GM23338 (cell line): ENCODE data around the gene TCF7L2. TPM values are rescaled to one million over a fixed set of nuclear protein-coding genes. Genes with fewer than 3 reads are reported as not detected.

ENCODE experiments used
- ATAC-seq: fragments of 200-7000 bp; cut with Tn5 transposase; 3 replicates; pipeline ENCODE4 v1.9.1; 2020
- DNase-seq: peaks from one replicate; pipeline ENCODE4 v3.0.0-alpha.2; 2015; ENCODE audit warnings: low spot score
- H2AFZ ChIP-seq: fragments of 200-600 bp; sonication (generic); 2 replicates; pipeline ENCODE4 v1.8.0; 2016; ENCODE audit warnings: antibody characterized with exemption, mild to moderate bottlenecking, moderate library complexity
- H3F3A ChIP-seq: fragments of 200-600 bp; sonication (generic); replicated peaks from 2 replicates; pipeline ENCODE4 v1.8.0; 2017; ENCODE audit warnings: antibody characterized with exemption, mixed run types, low read depth
- H3K27ac ChIP-seq: fragments of 200-600 bp; sonication (generic); 2 replicates; pipeline ENCODE4 v1.6.1; 2016; ENCODE audit warnings: low read depth
- H3K27me3 ChIP-seq: fragments of 200-600 bp; sonication (generic); 2 replicates; pipeline ENCODE4 v1.8.0; 2016; ENCODE audit warnings: mild to moderate bottlenecking, mixed run types, moderate library complexity; ENCODE audit not compliant: insufficient read depth
- H3K36me3 ChIP-seq: fragments of 200-600 bp; sonication (generic); 2 replicates; pipeline ENCODE4 v1.8.0; 2016; ENCODE audit warnings: mild to moderate bottlenecking; ENCODE audit not compliant: insufficient read depth
- H3K4me1 ChIP-seq: fragments of 200-600 bp; sonication (generic); 2 replicates; pipeline ENCODE4 v1.8.0; 2016; ENCODE audit warnings: mild to moderate bottlenecking, moderate library complexity; ENCODE audit not compliant: insufficient read depth
- H3K4me2 ChIP-seq: fragments of 200-600 bp; sonication (generic); 2 replicates; pipeline ENCODE4 v1.7.1; 2017; ENCODE audit warnings: mixed run types
- H3K4me3 ChIP-seq: fragments of 200-600 bp; sonication (generic); 2 replicates; pipeline ENCODE4 v1.6.1; 2016; ENCODE audit warnings: mixed run types
- H3K79me2 ChIP-seq: fragments of 200-600 bp; sonication (generic); replicated peaks from 2 replicates; pipeline ENCODE4 v1.8.0; 2017; ENCODE audit warnings: mild to moderate bottlenecking; ENCODE audit not compliant: insufficient read depth
- H3K9me2 ChIP-seq: fragments of 200-600 bp; sonication (generic); 2 replicates; pipeline ENCODE4 v1.8.0; 2017; ENCODE audit not compliant: insufficient read depth
- H4K20me1 ChIP-seq: fragments of 200-600 bp; sonication (generic); replicated peaks from 2 replicates; pipeline ENCODE4 v1.8.0; 2017; ENCODE audit warnings: mild to moderate bottlenecking; ENCODE audit not compliant: insufficient read depth
- H3K27ac Mint-ChIP-seq: 2 replicates; pipeline ENCODE4 v1.8.0; 2020; ENCODE audit warnings: inconsistent platforms, mild to moderate bottlenecking, moderate library complexity, mixed read lengths
- H3K27me3 Mint-ChIP-seq: 3 replicates; pipeline ENCODE4 v1.8.0; 2022; ENCODE audit warnings: low read depth, mild to moderate bottlenecking, moderate library complexity, mixed read lengths, inconsistent platforms; ENCODE audit not compliant: insufficient read depth, poor library complexity
- H3K36me3 Mint-ChIP-seq: 3 replicates; pipeline ENCODE4 v1.8.0; 2021; ENCODE audit warnings: low read depth, mild to moderate bottlenecking, inconsistent platforms, moderate library complexity, mixed read lengths
- H3K4me1 Mint-ChIP-seq: 3 replicates; pipeline ENCODE4 v1.8.0; 2020; ENCODE audit warnings: mild to moderate bottlenecking, inconsistent platforms, mixed read lengths
- H3K4me3 Mint-ChIP-seq: 3 replicates; pipeline ENCODE4 v1.8.0; 2021; ENCODE audit warnings: moderate library complexity, mild to moderate bottlenecking, inconsistent platforms, mixed read lengths
- H3K9me3 Mint-ChIP-seq: 3 replicates; pipeline ENCODE4 v1.8.0; 2020; ENCODE audit warnings: moderate library complexity, mild to moderate bottlenecking, inconsistent platforms, mixed read lengths
- CTCF ChIP-seq, 2 experiments: fragments of 200-600 bp in 1 of 2; sonication (generic) in 1 of 2; conservative IDR thresholded peaks; 2 replicates each; pipeline versions ENCODE4 v1.5.1 to v1.6.1; 2016 to 2017; ENCODE audit warnings: antibody characterized with exemption in 2 of 2, low read depth in 2 of 2, mild to moderate bottlenecking in 2 of 2, moderate library complexity in 1 of 2
- ETS1 ChIP-seq: IDR thresholded peaks from 2 replicates; pipeline ENCODE4 v1.6.1; 2016; ENCODE audit warnings: antibody characterized with exemption
- EZH2 ChIP-seq: fragments of 200-600 bp; sonication (generic); IDR thresholded peaks from one replicate; pipeline ENCODE4 v1.8.0; 2017; ENCODE audit warnings: antibody characterized with exemption, mild to moderate bottlenecking, low read depth; ENCODE audit not compliant: unreplicated experiment
- EZH2phosphoT487 ChIP-seq: fragments of 200-600 bp; sonication (generic); IDR thresholded peaks from one replicate; pipeline ENCODE4 v1.8.1; 2018; ENCODE audit warnings: antibody characterized with exemption; ENCODE audit not compliant: unreplicated experiment
- JUNB ChIP-seq: IDR thresholded peaks from one replicate; pipeline ENCODE4 v1.6.1; 2016; ENCODE audit warnings: antibody characterized with exemption; ENCODE audit not compliant: unreplicated experiment
- NANOG ChIP-seq: IDR thresholded peaks from 2 replicates; pipeline ENCODE4 v1.6.1; 2016; ENCODE audit warnings: antibody characterized with exemption, borderline replicate concordance
- POLR2AphosphoS5 ChIP-seq: IDR thresholded peaks from 2 replicates; pipeline ENCODE4 v1.6.1; 2016; ENCODE audit warnings: antibody characterized with exemption, low read depth
- REST ChIP-seq: IDR thresholded peaks from one replicate; pipeline ENCODE4 v1.6.1; 2018; ENCODE audit warnings: antibody characterized with exemption; ENCODE audit not compliant: unreplicated experiment
- STAT1 ChIP-seq: IDR thresholded peaks from one replicate; pipeline ENCODE4 v1.6.1; 2016; ENCODE audit warnings: antibody characterized with exemption; ENCODE audit not compliant: unreplicated experiment
- ZNF114 ChIP-seq: fragments of 250-450 bp; sonication (Bioruptor Pico); IDR thresholded peaks from 2 replicates; pipeline ENCODE4 v1.5.0; 2020; ENCODE audit warnings: mild to moderate bottlenecking, moderate library complexity
- ZNF331 ChIP-seq: fragments of 250-450 bp; sonication (Bioruptor Pico); IDR thresholded peaks from 2 replicates; pipeline ENCODE4 v1.5.0; 2020; ENCODE audit warnings: low read depth, mild to moderate bottlenecking, moderate library complexity
- polyA plus RNA-seq: library from polyadenylated mRNA; unstranded; fragments of >200 nt; fragmentation: Nextera tagmentation; extraction: Ambion mirVana; gene quantifications from 2 replicates; pipeline ENCODE4 v1.2.1, GENCODE V29; 2016
- total RNA-seq: library from RNA; depleted of rRNA; stranded (reverse); fragments of >200 nt; shearing (Covaris generic); gene quantifications from 2 replicates; pipeline ENCODE4 v1.2.3, GENCODE V29; 2014

The TCF7L2 gene
- total and polyA plus RNA-seq, 2 experiments from 2014 or later = 32.2 to 80.8 TPM

GRCh38 chr10:112958275-112958995 is 8.4 kb downstream of the TCF7L2 start:
- Histone ChIP-seq H3K27ac (peak overlapping the region; percentile 98), H3K4me3 (peak overlapping the region; percentile 83), H2AFZ (no peak overlapping the region), H3K36me3 (no peaks in the 10 kb centered on the region), H3F3A (peaks cover 13% of the 10 kb centered on the region; the same call in 1 of the 2 replicates), H3K9me2 (no peaks in the 10 kb centered on the region), H3K4me2 (peak overlapping the region; percentile 95), H3K4me1 (peaks cover 82% of the 10 kb centered on the region), H3K79me2 (peaks cover 89% of the 10 kb centered on the region), H3K27me3 (no peaks in the 10 kb centered on the region), H4K20me1 (peaks cover 11% of the 10 kb centered on the region; the same call in 1 of the 2 replicates)
- Mint-ChIP-seq H3K4me1 (peaks cover 84% of the 10 kb centered on the region), H3K27ac (peak overlapping the region; percentile 93), H3K36me3 (peaks cover 44% of the 10 kb centered on the region), H3K4me3 (peak overlapping the region; percentile 99), H3K9me3 (no peaks in the 10 kb centered on the region), H3K27me3 (peaks cover 8% of the 10 kb centered on the region)
- ATAC-seq (peak; percentile 63), DNase-seq (peak; percentile 63)
- peak; percentile 39 for TF ChIP-seq POLR2AphosphoS5
- no peak for TF ChIP-seq ZNF331 (CRISPR knock-in tag)
- peak; percentile 84; the same call in 1 of the 2 replicates for TF ChIP-seq NANOG
- TF ChIP-seq CTCF (conservative IDR thresholded peaks at IDR 0.05; ENCODE audit: low read depth in 2 of 2) = no peak

- H3K36me3 Mint-ChIP-seq = peaks cover 46% of the 10 kb centered on the region
- H3K4me3 ChIP-seq = peak overlapping the region; percentile 83
- peaks cover 82% of the 10 kb centered on the region for H3K4me1 ChIP-seq
Measured at GRCh38 chr10:112959207-112959838, 9.3 kb downstream of the TCF7L2 start.

More at GRCh38 chr10:112959207-112959838, 9.3 kb downstream of the TCF7L2 start:
- Histone ChIP-seq H3K9me2 (no peaks in the 10 kb centered on the region), H3K27ac (peak overlapping the region; percentile 98), H3K36me3 (peaks cover 4% of the 10 kb centered on the region; the same call in 1 of the 2 replicates), H3K4me2 (peak overlapping the region; percentile 95), H3K27me3 (no peaks in the 10 kb centered on the region), H3F3A (peaks cover 13% of the 10 kb centered on the region; the same call in 1 of the 2 replicates), H4K20me1 (peaks cover 14% of the 10 kb centered on the region; the same call in 1 of the 2 replicates), H2AFZ (no peak overlapping the region), H3K79me2 (peaks cover 89% of the 10 kb centered on the region)
- Mint-ChIP-seq H3K27ac (peak overlapping the region; percentile 93), H3K4me1 (peaks cover 85% of the 10 kb centered on the region), H3K9me3 (no peaks in the 10 kb centered on the region), H3K27me3 (peaks cover 14% of the 10 kb centered on the region), H3K4me3 (peak overlapping the region; percentile 99)
- ATAC-seq (no peak), DNase-seq (no peak)
- no peak; the same call in 1 of the 2 replicates for TF ChIP-seq POLR2AphosphoS5
- TF ChIP-seq REST = no peak
- TF ChIP-seq EZH2phosphoT487 = no peak
- no peak for TF ChIP-seq JUNB
- TF ChIP-seq STAT1 = no peak
- TF ChIP-seq EZH2 = no peak
- TF ChIP-seq ETS1 = no peak
- TF ChIP-seq CTCF (conservative IDR thresholded peaks at IDR 0.05; ENCODE audit: low read depth in 2 of 2) = no peak
- TF ChIP-seq ZNF114 (CRISPR knock-in tag) = no peak
